HPDE6-E6E7 (cell line): ENCODE measurements around the gene YKT6.
"Not testable (repeated sequence)": the region's sequence is repeated elsewhere in the genome, so short reads cannot be mapped to it uniquely, and the experiment has no call there.

Experiments
- DNase-seq: peaks from one replicate; pipeline ENCODE4 v3.0.0; 2011; ENCODE audit warnings: missing footprints; ENCODE audit errors: extremely low spot score

The YKT6 gene

GRCh38 chr7:44172352-44172751 lies 28.4 kb upstream of the YKT6 start:
- no peak for DNase-seq

DNA sequence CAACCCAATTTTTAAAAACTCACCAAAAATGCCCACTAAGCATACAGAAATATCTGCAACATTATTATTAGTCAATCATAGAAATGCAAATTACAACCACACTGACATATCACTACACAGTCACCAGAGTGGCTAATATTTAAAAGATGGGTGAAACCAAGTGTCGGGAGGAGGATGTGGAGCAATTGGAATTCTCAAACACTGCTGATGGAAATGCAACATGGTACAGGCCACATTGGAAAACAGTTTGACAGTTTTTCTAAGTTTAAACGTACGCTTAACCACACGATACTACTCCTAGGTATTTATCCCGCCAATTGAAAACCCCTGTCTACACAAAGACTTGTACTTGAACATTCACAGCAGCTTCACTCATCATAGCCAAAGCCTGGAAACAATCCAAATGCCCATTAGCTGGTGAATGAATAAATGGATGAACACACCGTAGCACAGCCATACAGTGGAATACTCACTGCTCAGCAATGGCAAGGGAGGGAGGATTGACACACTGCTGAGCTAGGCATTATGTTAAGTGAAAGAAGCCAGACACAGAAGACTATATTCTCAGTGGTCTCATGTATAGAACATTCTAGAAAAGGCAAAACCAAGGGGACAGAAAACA lies 27.9 kb upstream of the YKT6 start:
- DNase-seq, result no peak

GRCh38 chr7:44173911-44174693 lies 26.7 kb upstream of the YKT6 start:
- DNase-seq, result no peak

- DNase-seq, result not testable (repeated sequence)
Observed at GRCh38 chr7:44174694-44174948, 26.2 kb upstream of the YKT6 start.

DNA sequence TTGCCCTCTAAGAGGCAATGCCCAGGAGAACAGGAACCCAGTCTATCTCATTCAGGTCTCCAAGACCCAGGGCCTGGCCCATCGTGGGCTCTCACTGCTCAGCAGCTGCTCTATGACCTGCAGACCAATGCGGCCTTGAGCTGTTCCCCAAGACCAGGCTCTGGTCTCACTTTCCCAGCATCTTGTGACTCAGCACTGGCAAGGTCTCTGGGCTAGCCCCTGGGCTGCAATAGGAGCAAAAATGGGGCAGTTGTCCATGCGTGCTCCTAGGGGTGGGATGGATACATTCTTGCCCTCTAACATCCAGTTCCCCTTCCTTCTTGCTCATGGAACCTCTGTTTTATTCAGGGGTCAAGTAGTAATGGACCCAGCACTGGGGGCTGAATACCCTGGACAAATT lies 25.0 kb upstream of the YKT6 start:
- DNase-seq, result no peak

DNA sequence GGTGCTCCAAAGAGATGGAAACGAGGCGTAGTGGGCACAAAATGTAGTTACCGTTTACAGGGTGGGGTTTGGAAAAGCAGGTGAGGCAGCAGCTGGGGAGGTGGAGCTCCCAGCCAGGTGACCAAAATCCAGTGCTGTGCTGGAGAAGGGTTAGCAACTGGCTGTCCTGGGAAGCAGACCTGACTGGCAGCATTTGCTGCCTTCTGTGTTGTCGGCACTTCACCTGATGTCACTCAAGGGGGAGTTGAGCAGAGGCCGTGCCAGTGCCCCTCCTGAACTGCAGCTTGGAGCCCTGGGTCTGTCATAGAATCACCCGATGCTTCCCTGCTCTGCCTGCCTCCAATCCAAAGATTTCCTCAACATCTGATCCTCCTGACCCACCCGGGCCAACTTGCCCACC lies 24.3 kb upstream of the YKT6 start:
- DNase-seq, result no peak

- no peak for DNase-seq
Observed at GRCh38 chr7:44177570-44178131, 23.1 kb upstream of the YKT6 start.

DNA sequence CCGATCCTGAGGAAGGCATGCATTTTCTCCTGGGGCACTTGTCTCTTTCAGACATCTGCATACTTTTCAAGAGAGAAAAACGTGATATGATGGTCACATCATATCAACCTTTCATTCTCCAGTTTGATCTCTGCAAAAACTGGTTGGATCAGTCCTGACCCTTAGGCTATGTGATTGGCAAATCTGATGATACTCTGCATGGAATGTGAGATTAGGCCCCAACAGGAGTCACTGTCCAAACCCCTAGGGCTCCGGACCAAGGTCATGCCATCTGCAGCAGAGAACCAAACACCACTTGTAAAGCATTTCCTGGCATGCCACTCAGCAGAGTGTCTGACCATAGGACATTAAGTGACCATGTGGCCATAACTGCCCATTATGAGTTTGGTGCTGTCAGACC lies 20.1 kb upstream of the YKT6 start:
- DNase-seq, result no peak

DNA sequence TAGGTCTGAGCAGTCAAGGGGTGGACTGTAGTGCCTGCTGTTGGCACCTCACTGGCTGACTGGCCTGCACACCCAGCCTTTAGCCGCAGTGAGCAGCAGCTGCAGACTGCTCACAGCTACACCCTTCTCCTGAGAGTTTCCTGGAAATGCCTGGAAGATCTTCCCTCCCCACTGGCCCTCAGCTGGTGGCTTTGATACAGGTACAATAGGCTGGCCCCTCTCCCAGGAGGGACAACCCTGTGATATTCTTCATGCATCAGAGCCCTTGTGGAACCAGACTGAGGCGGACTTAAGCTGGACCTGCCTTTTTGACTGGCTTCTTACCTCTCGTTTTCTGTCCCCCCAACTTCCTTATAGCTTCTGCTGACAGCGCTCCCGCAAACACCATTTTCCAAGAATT lies 18.0 kb upstream of the YKT6 start:
- no peak for DNase-seq

DNA sequence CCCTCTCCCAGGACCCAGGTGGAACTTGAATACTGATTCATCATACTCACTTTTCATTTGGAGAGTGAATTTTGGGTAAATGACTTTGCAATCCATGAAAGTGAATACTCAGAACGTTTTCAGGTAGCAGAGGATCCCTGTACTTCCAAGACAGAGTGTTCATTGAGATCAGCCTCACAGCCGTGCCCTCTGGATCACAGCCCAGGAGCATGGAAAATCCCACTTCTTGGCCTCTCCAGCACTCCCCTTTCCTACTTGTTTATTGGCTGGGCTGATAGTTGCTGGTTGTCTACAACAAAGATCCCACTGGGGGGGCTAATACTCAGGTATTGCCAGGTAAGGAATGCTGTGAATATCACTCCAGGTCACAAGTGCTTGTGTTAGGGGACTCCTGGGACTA lies 17.4 kb upstream of the YKT6 start:
- no peak for DNase-seq

DNA sequence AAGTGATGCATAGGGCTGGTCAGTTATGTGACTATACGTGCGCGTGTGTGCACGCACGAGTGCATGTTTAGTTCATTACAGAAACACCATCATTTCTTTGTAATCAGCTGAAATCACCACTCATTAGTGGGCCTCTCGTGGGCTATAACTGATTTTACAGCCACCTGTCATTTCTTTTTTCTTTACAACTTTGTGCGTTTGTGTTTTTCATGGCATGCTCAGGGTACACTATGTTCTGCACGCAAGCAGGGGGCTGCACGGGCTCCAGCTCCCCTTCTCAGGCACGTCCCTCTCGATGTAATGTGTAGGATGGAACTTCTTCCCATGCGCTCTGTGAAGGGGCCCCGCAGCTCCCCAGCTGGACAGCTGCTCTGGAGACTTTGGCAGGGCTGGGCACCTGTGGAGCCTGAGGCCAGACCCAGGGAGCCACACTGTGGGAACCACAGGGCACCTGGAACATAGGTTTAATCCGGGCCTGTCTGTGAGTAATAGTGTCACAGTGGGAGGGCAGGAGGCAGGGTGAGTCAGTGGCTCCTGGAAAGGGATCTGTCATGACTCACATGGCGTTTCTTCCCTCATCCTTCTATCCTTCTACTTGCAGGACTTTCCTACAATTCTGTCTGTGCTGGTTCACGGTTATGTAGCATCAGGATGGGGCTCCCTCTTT lies 16.4 kb upstream of the YKT6 start:
- peak; percentile 95 for DNase-seq

DNA sequence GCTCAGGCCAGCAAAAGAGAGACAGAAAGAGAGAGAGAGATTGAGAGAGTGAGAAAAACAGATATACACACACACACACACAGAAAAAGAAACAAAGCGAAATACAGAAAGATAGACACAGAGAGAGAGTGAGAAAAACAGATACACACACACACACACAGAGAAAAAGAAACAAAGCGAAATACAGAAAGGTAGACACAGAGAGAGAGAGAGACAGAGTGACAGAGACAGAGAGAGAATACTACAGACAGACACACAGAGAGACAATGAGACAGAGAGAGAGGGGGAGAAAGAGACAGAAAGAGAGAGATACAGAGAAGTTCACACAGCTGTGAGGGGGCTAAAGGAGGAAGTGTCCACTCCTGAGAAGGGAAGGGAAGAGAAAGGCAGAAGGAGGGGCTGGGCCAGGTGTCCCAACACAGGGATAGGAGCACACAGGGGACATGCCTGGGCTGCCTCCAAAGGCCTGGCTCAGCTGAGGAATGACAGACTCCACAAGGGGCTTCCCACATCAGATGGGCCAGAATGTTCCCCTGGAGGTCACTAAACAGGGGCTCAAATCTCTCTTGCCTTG lies 15.8 kb upstream of the YKT6 start:
- DNase-seq, result no peak

DNA sequence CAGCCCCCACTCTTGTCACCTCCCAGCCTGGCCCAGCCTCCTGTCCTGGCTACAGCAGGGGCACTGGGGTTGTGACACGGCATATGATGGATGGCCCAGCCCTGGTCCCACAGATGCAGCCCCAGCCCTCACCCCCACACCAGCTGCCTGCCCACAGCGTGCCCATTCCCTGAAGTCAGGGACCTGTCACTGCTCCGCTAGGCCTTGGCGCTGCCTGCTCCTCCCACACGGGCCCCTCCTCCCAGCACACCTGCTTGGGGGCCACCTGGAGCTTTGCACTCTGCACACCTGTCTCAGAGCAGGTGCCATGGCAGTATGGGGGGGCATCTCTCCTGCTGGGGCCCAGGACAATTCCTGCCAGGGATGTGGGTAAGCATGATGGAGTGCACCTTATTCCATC lies 15.0 kb upstream of the YKT6 start:
- DNase-seq, result no peak

GRCh38 chr7:44186736-44187135 lies 14.0 kb upstream of the YKT6 start:
- DNase-seq, result no peak

- DNase-seq, result no peak
Observed at GRCh38 chr7:44187636-44188416, 13.0 kb upstream of the YKT6 start.

GRCh38 chr7:44188480-44189225 lies 12.1 kb upstream of the YKT6 start:
- DNase-seq, result no peak

GRCh38 chr7:44189286-44189992 lies 11.3 kb upstream of the YKT6 start, which contains the start of gene GCK:
TSS of gene GCK (minus strand) at chr7:44189439. CDS start at chr7:44188953, 486 bp downstream.
- no peak for DNase-seq

DNA sequence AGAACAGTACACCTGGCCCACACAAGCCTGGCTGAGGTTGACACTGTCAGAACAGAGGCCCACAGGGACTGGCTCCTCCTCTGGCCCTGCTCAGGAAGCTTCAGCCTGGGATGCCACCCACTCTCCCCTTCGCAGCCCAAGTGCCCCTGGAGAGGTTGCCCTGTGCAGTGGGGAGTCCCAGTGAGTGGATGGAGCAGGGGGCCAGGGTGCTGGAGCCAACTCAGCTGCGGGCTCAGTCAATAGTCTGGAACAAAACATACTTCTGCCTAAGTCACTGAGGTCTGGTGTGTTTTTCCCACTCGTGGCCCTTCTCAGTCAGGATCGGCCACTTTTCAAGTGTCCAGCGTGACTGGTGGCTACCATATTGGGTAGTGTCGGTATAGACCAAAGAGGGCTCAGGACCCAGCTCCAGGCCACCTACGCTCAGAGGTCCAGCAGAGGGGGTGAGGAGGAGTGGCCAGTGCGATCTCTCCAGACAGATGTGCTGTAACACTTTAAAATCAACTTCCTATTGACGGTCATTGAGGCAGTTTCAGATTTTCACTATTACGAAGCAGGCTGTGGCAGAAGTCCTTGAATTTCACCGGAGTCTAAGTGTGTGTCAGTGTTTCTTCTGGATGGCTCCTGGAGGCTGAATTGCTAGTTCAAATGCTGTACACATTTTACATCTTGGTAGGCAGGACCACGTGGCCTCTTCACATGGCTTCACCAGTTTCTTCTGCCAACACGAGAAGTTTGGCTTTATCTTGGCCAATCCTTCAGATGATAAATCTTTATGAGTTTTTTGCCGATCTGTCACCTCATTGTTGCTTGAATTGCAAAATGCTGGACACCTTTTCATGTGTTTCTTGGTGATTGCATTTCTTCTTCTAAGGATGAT lies 10.5 kb upstream of the YKT6 start:
- DNase-seq, result no peak

DNA sequence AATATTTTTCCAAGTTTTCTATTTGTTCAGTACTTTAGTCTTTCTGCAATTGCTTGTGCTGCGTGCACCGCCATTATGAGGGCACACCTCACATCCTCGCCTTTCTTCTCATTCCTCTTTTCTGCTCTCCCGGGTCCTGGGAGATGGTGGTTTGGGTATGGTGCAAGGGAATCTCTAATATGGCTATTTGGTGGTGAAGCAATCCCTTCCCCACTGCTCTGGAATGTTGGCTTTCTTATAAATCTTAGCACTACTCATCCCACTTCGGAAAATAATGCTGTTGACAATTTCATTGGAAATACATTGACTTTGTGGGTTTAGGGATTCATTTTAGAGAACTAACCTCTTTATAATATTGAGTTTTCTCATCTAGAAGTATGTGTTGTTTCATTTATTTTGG lies 9.6 kb upstream of the YKT6 start:
- no peak for DNase-seq
